ENCODE data around the gene MAPKAPK5. TPM values are rescaled to one million over a fixed set of nuclear protein-coding genes. Genes with fewer than 3 reads are reported as not detected.

MAPKAPK5 gene
- total RNA-seq, 4 donors from 2014 or later = 73.5 to 768 (median 90.1) TPM

- no peak for DNase-seq
- H3K4me3 ChIP-seq = no peak overlapping the region
- H3K36me3 ChIP-seq = peaks cover 0 to 8% (median 2%) of the 10 kb centered on the region in 4 donors
- intact Hi-C loops (cut with DNase I; ENCODE audit: low total_unique reads) (no loop called here), in situ Hi-C loops (cut with MboI; ENCODE audit: low pct_ligation_motif_present in 1 of 4, low pct_unique_long_range_greater_than_20kb in 1 of 4, low sequenced_read_pairs in 3 of 4) (no loop called here)
- TF ChIP-seq CTCF (IDR thresholded peaks at IDR 0.05) = no peak
- no peak for TF ChIP-seq EP300 (IDR thresholded peaks at IDR 0.05; ENCODE audit: low read depth)
- TF ChIP-seq POLR2AphosphoS5 (IDR thresholded peaks at IDR 0.05) = no peak
- TF ChIP-seq POLR2A (IDR thresholded peaks at IDR 0.05) = no peak
- no peak overlapping the region for H3K27ac ChIP-seq
- no peaks in the 10 kb centered on the region for H3K27me3 ChIP-seq
- peaks cover 10 to 25% (median 19%) of the 10 kb centered on the region in 4 donors for H3K4me1 ChIP-seq
- 79 to 94% methylated on average over 3 of the region's 3 CpGs for WGBS, 2 donors (ENCODE audit: low coverage in 1 of 2)
- H3K9me3 ChIP-seq = no peaks in the 10 kb centered on the region
Measured at GRCh38 chr12:111838353-111838752, 3.7 kb upstream of the MAPKAPK5 start.

GRCh38 chr12:111840807-111841206 is 1.2 kb upstream of the MAPKAPK5 start:
- intact Hi-C loops (cut with DNase I; ENCODE audit: low total_unique reads) = no loop called here
- H3K4me3 ChIP-seq = peak overlapping the region; percentile 83 to 97 (median 91)
- H3K36me3 ChIP-seq = peaks cover 0 to 8% (median 2%) of the 10 kb centered on the region in 4 donors
- no peaks in the 10 kb centered on the region for H3K27me3 ChIP-seq
- no peak for TF ChIP-seq POLR2AphosphoS5 (IDR thresholded peaks at IDR 0.05)
- TF ChIP-seq POLR2A (IDR thresholded peaks at IDR 0.05) = peak; percentile 3
- peak overlapping the region; percentile 95 to 97 (median 96) for H3K27ac ChIP-seq
- in situ Hi-C loops (cut with MboI; ENCODE audit: low pct_ligation_motif_present in 1 of 4, low pct_unique_long_range_greater_than_20kb in 1 of 4, low sequenced_read_pairs in 3 of 4) = no loop called here
- peak; percentile 56 for DNase-seq
- 28% methylated on average over 11 of the region's 11 CpGs; no CpG with 5 or more reads in 1 of the 2 donors for WGBS, 2 donors (ENCODE audit: low coverage in 1 of 2)
- no peaks in the 10 kb centered on the region for H3K9me3 ChIP-seq
- H3K4me1 ChIP-seq = peaks cover 27 to 42% (median 35%) of the 10 kb centered on the region in 4 donors

- 0 to 1% methylated on average over 4 to 13 of the region's 13 CpGs for WGBS, 2 donors (ENCODE audit: low coverage in 1 of 2)
- intact Hi-C loops (cut with DNase I; ENCODE audit: low total_unique reads) (no loop called here), in situ Hi-C loops (cut with MboI; ENCODE audit: low pct_ligation_motif_present in 1 of 4, low pct_unique_long_range_greater_than_20kb in 1 of 4, low sequenced_read_pairs in 3 of 4) (no loop called here)
- Histone ChIP-seq H3K27ac (peak overlapping the region; percentile 95 to 97 (median 96)), H3K4me1 (peaks cover 27 to 42% (median 35%) of the 10 kb centered on the region in 4 donors), H3K27me3 (no peaks in the 10 kb centered on the region), H3K4me3 (peak overlapping the region; percentile 83 to 97 (median 91)), H3K36me3 (peaks cover 0 to 8% (median 2%) of the 10 kb centered on the region in 4 donors), H3K9me3 (no peaks in the 10 kb centered on the region)
- DNase-seq = no peak
- TF ChIP-seq POLR2A (IDR thresholded peaks at IDR 0.05) (no peak), POLR2AphosphoS5 (IDR thresholded peaks at IDR 0.05) (no peak), CTCF (IDR thresholded peaks at IDR 0.05) (no peak), EP300 (IDR thresholded peaks at IDR 0.05; ENCODE audit: low read depth) (no peak)
Measured at GRCh38 chr12:111841236-111841749, 735 bp upstream of the MAPKAPK5 start.

GRCh38 chr12:111842556-111843396 is 748 bp downstream of the MAPKAPK5 start:
- H3K27ac ChIP-seq = peak overlapping the region; percentile 95 to 97 (median 96)
- no peaks in the 10 kb centered on the region for H3K27me3 ChIP-seq
- intact Hi-C loops (cut with DNase I; ENCODE audit: low total_unique reads) (no loop called here), in situ Hi-C loops (cut with MboI; ENCODE audit: low pct_ligation_motif_present in 1 of 4, low pct_unique_long_range_greater_than_20kb in 1 of 4, low sequenced_read_pairs in 3 of 4) (no loop called here)
- peaks cover 27 to 42% (median 35%) of the 10 kb centered on the region in 4 donors for H3K4me1 ChIP-seq
- H3K9me3 ChIP-seq = no peaks in the 10 kb centered on the region
- peak overlapping the region; percentile 83 to 97 (median 91) for H3K4me3 ChIP-seq
- WGBS, 2 donors (ENCODE audit: low coverage in 1 of 2) = 2 to 5% methylated on average over 4 to 44 of the region's 44 CpGs
- peaks cover 0 to 8% (median 2%) of the 10 kb centered on the region in 4 donors for H3K36me3 ChIP-seq
- DNase-seq = peak; percentile 75
- TF ChIP-seq POLR2AphosphoS5 (IDR thresholded peaks at IDR 0.05) (peak in 2 of 3 donors; percentile 70 to 76), EP300 (IDR thresholded peaks at IDR 0.05; ENCODE audit: low read depth) (no peak), POLR2A (IDR thresholded peaks at IDR 0.05) (peak; percentile 71)

- Histone ChIP-seq H3K9me3 (no peaks in the 10 kb centered on the region), H3K4me1 (peaks cover 20 to 42% (median 25%) of the 10 kb centered on the region in 4 donors), H3K27ac (no peak overlapping the region), H3K36me3 (peaks cover 0 to 4% (median 0%) of the 10 kb centered on the region in 4 donors), H3K4me3 (no peak overlapping the region), H3K27me3 (no peaks in the 10 kb centered on the region)
- WGBS, 2 donors (ENCODE audit: low coverage in 1 of 2) = 22 to 76% methylated on average over 1 to 2 of the region's 2 CpGs
- DNase-seq = no peak
- TF ChIP-seq POLR2A (IDR thresholded peaks at IDR 0.05) (no peak), CTCF (IDR thresholded peaks at IDR 0.05) (no peak), POLR2AphosphoS5 (IDR thresholded peaks at IDR 0.05) (no peak), EP300 (IDR thresholded peaks at IDR 0.05; ENCODE audit: low read depth) (no peak)
- in situ Hi-C loops (cut with MboI; ENCODE audit: low pct_ligation_motif_present in 1 of 4, low pct_unique_long_range_greater_than_20kb in 1 of 4, low sequenced_read_pairs in 3 of 4) (no loop called here), intact Hi-C loops (cut with DNase I; ENCODE audit: low total_unique reads) (no loop called here)
Measured at GRCh38 chr12:111846016-111846415, 4.0 kb downstream of the MAPKAPK5 start.

Measured in transverse colon (tissue), 4 donors.